ENCODE measurements around the gene CCNL1.
"Not testable (repeated sequence)": the region's sequence is repeated elsewhere in the genome, so short reads cannot be mapped to it uniquely, and the experiment has no call there.

CCNL1 gene

DNA sequence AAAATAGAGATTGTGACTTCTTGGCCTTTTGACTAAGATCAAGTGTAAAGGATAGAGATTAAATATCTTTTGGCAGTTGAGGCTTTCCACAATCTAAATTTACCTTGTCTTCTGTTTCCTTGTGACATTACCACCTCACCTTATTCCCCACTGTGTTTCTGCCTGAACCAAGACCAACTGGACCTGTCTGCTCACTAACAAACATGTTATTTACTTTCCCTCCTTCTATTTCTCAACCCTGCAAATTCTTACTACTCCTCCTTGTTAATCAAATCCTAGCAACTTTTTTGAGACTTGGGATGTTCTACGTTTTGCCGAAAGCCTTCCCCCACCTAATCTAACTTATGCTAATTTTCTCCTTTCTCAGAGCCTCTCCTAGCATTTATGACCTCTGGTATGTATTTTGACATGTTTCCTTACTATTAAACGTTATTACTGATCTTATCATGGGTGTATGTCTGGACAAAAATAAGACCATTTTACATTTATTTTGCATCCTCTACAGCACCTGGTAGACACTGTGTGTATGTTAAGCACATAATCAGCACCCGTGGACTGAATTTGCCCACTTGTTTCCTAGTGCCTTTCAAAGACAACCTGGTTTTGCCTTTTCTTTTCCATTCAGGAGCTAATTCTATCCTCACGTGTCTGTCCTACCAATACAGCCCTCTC, 7.6 kb upstream of the CCNL1 start:
- TF ChIP-seq, protein P1, sequence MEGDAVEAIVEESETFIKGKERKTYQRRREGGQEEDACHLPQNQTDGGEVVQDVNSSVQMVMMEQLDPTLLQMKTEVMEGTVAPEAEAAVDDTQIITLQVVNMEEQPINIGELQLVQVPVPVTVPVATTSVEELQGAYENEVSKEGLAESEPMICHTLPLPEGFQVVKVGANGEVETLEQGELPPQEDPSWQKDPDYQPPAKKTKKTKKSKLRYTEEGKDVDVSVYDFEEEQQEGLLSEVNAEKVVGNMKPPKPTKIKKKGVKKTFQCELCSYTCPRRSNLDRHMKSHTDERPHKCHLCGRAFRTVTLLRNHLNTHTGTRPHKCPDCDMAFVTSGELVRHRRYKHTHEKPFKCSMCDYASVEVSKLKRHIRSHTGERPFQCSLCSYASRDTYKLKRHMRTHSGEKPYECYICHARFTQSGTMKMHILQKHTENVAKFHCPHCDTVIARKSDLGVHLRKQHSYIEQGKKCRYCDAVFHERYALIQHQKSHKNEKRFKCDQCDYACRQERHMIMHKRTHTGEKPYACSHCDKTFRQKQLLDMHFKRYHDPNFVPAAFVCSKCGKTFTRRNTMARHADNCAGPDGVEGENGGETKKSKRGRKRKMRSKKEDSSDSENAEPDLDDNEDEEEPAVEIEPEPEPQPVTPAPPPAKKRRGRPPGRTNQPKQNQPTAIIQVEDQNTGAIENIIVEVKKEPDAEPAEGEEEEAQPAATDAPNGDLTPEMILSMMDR (IDR thresholded peaks at IDR 0.05; ENCODE audit: extremely low read depth, missing control alignments): no peak
- no peak for DNase-seq (ENCODE audit: low spot score)

DNA sequence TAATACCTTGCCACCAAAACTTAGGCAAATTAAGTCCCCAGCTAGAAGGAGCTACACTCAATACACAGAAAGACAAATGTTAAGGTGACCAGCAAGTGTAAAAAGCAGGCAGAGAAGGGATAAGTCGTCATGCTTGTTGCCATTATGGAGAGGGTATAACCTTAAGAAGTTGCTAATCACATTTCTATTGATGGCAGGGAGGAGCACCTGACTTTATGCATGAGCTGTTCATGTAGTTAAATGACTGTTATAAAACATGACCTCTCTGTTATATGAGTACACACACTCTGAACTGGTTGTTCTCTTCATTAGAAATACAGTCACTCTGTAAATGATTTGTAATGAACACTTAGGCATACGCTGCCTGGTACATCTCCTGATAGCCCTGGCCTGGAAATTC, 6.6 kb upstream of the CCNL1 start:
- no peak for DNase-seq (ENCODE audit: low spot score)
- TF ChIP-seq, protein P1 (IDR thresholded peaks at IDR 0.05; ENCODE audit: extremely low read depth, missing control alignments): no peak

DNA sequence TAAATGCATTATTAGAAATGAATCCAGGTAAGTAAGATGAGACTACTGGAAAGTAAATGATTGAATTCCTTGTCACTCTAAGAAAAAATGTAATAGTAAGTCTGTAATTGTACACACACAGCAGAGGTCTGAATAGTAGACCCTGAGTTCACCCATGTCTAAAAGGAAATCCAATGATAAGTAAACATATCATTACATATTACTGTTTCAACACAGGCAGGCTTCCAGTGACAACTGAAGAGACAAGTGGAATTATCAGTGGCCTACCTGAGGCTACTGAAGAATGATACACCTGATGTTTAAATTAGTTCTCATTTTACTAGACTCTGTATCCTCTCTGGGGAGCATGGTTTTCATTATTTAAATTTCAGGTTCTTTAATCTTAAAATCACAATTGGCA, 6.2 kb upstream of the CCNL1 start:
- no peak for DNase-seq (ENCODE audit: low spot score)
- TF ChIP-seq, protein P1 (IDR thresholded peaks at IDR 0.05; ENCODE audit: extremely low read depth, missing control alignments): no peak

DNA sequence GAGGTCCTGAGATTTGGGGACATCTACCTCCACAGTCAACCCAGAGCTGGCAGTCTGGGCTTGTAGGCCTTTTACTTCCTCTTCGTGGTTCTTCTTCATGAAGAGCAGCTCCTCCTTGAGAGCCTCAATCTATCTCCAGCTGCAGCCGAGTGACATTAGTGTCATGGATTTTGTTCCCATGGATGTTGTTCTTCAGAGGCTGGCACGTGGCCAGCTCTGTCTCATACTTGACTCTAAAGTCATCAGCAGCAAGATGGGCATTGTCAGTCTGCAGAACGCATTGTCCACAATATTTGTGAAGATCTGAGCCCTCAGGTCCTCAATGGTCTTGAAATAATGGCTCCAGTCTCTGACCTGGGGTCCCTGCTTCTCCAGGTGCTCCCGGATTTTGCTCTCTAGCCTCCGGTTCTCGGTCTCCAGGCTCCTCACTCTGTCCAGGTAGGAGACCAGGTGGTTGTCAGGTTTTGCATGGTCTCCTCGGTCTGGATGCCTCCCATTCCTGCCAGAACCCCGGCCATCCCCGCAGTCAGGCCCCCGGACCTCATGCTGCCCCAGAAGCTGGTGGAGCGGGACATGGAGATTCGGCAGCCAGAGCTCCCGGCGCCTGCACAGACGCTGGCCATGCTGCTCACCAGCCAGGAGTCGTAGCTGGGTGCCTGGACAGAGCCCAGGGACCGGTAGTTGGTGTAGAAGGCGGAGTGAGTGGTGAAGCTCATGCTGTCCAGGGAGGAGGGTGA, 3.4 kb upstream of the CCNL1 start:
- DNase-seq (ENCODE audit: low spot score): no peak
- TF ChIP-seq, protein P1 (IDR thresholded peaks at IDR 0.05; ENCODE audit: extremely low read depth, missing control alignments): no peak

DNA sequence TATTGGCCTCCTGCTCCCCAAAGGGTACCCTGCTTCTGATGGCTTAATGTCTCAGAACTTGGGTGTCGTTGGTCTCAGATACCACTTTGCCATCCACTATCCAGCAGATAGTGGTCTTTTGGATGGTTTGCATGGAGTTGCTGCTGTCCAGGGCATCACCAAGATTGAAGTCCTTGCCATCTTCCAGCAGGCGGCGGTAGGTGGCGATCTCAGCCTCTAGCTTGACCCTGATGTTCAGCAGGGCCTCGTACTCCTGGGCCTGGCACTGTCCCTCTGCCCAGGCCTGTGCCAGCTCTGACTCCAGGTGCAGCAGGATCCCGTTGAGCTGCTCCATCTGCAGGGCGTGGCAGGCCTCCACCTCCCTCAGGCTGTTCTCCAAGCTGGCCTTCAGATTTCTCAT, 2.7 kb upstream of the CCNL1 start:
- not testable (repeated sequence) for DNase-seq (ENCODE audit: low spot score)

DNA sequence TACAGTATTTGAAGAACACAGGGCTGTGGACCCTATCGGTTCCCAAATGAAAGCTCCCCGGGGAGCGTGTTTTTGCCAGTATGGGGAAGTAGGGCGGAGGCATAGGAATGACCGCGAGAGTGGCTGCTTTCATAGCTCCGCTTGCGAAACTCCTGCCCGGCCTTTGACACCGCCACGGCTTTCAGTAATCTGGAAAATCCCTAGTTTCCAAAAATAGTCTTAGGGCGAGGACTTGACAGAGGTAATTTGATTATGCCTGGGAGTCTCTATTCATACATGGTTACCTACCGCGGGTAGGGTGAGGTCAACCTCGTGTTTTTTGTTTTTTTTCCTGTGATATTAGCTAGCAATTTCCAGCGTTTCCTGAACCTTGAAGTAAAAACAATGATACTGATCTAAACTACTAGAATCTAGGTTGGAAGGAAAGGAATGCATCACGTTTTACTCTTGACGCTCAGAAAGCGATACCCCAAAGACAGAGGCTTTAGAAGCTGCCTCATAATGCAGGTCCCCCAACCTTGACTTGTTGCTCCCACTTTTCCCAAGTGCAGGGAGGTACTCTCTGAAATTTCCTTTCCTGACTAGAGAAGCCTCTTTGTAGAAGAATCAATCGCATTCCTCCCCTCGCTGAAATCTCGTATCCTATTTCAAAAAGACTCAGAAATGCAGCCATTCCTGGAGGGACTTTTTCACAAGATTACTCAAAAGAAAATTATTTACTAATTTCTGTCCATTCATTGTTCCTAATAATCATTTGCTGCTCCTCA, 894 bp upstream of the CCNL1 start:
- peak; percentile 49 for DNase-seq (ENCODE audit: low spot score)

DNA sequence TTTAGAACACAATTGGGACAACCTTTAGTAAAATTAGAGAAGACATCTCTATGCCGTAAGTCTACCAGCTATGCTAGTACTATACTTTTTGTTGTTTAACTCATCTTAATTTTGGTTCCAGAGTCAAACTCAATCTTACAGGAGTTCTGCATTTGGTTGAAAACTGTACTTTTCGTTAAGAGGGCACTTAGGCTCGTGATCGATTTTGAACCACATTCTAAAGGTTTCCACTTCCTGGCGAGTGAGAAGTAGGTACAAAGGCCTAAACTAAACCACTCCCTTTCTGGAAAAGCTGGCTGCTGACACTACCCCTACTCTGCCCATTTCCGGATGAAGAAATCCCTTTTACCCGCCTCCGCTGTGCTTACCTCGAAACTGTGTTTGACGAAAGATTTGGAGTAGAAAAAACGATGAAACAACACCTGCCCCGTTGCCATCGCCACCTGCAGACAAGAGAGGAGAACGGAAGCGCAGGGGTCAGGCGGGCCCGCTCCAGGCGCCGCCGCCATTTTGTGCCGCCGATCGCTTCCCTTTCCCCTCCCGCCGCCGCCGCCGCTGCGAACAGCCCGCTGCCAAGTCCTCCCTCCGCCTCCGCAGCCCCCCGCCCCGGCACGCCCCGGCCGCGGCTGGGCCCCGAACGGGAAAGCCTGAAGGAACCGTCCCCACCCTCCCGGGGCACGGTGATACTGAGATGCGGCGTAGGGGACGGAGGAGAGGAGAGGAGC, 748 bp downstream of the CCNL1 start:
- TF ChIP-seq, protein P1 (IDR thresholded peaks at IDR 0.05; ENCODE audit: extremely low read depth, missing control alignments): no peak
- peak; percentile 69 for DNase-seq (ENCODE audit: low spot score)

More for the DNA sequence above, 894 bp upstream of the CCNL1 start:
- TF ChIP-seq, protein P1 (IDR thresholded peaks at IDR 0.05; ENCODE audit: extremely low read depth, missing control alignments): no peak

All from GM20000 (cell line).